ENCODE data around the gene CTIF. TPM values are rescaled to one million over a fixed set of nuclear protein-coding genes. Genes with fewer than 3 reads are reported as not detected.
"Not testable (repeated sequence)": the region's sequence is repeated elsewhere in the genome, so short reads cannot be mapped to it uniquely, and the experiment has no call there.

CTIF gene
- total and polyA plus RNA-seq, 4 donors, result 12.2 to 45.7 (median 32.6) TPM

DNA sequence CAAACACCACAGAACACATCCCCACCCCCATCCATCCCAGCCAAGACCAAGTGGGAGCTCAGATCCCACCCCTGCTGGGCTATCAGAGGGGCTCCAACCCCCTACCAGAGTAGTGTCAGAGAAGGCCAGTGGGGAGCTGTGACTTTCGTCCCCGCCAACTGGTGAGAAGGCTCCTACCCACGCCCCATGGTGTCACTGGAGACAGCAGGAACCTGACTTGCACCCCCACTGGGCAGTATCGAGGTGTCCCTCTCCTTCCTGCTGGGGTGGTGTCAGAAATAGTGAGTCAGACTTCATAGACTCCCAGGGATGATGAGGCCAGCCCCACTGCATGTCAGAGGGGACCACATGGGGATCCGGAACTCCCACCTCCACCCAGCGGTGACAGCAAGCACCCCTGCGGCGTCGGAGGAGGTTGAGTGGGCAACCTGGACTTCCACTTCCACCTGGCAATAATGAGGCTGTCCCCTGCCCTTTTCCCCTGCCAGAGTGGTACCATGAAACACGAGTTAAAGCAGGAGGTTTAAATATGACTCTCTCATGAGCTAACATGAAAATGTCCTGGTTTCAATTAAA is 106.7 kb downstream of the CTIF start:
- TF ChIP-seq, protein P1, sequence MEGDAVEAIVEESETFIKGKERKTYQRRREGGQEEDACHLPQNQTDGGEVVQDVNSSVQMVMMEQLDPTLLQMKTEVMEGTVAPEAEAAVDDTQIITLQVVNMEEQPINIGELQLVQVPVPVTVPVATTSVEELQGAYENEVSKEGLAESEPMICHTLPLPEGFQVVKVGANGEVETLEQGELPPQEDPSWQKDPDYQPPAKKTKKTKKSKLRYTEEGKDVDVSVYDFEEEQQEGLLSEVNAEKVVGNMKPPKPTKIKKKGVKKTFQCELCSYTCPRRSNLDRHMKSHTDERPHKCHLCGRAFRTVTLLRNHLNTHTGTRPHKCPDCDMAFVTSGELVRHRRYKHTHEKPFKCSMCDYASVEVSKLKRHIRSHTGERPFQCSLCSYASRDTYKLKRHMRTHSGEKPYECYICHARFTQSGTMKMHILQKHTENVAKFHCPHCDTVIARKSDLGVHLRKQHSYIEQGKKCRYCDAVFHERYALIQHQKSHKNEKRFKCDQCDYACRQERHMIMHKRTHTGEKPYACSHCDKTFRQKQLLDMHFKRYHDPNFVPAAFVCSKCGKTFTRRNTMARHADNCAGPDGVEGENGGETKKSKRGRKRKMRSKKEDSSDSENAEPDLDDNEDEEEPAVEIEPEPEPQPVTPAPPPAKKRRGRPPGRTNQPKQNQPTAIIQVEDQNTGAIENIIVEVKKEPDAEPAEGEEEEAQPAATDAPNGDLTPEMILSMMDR (IDR thresholded peaks at IDR 0.05; ENCODE audit: control extremely low read depth, extremely low read depth), result no peak
- no peak for DNase-seq
- ATAC-seq (ENCODE audit: insufficient read depth, low FRiP score), result no peak
- no peak overlapping the region for H3K27ac ChIP-seq (ENCODE audit: low read depth in 1 of 2, low read length in 1 of 2)
- H3K4me1 ChIP-seq (ENCODE audit: control insufficient read depth in 5 of 5, insufficient read depth in 5 of 5, low read length in 5 of 5), result no peaks in the 10 kb centered on the region
- H3K9me3 ChIP-seq (ENCODE audit: control insufficient read depth in 4 of 4, insufficient read depth in 3 of 4, low read length in 3 of 4), result no peaks in the 10 kb centered on the region
- no peak overlapping the region for H3K9ac ChIP-seq (ENCODE audit: insufficient read depth in 1 of 2, low read length in 2 of 2)
- no peaks in the 10 kb centered on the region for H3K27me3 ChIP-seq (ENCODE audit: control insufficient read depth in 3 of 3, insufficient read depth in 3 of 3, low read length in 2 of 3)
- 89 to 92% methylated on average over 10 of the region's 10 CpGs for WGBS, 2 donors
- no peak overlapping the region for H3K4me3 ChIP-seq
- peaks cover 0 to 2% (median 0%) of the 10 kb centered on the region in 4 donors for H3K36me3 ChIP-seq (ENCODE audit: control insufficient read depth in 4 of 4, insufficient read depth in 4 of 4, low read length in 4 of 4)

DNA sequence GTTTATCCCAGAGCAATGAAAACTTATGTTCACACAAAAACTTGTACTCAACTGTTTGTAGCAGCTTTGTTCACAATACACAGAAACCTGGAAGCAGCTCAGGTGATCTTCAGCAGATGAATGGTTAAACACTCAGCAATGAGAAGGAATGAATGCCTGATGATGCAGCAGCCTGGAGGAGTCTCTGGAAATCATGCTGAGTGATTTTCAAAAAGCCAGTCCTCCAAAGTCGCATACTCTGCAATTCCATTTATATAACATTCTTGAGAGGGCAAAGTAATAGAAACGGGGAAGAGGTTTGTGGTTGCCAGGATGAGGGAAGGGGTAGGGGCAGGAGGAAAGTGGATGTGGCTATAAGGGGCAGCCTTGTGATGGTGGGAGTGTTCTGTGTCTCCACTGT is 108.1 kb downstream of the CTIF start:
- DNase-seq (no peak), ATAC-seq (ENCODE audit: insufficient read depth, low FRiP score) (no peak)
- 51 to 63% methylated on average over 2 of the region's 2 CpGs for WGBS, 2 donors

DNA sequence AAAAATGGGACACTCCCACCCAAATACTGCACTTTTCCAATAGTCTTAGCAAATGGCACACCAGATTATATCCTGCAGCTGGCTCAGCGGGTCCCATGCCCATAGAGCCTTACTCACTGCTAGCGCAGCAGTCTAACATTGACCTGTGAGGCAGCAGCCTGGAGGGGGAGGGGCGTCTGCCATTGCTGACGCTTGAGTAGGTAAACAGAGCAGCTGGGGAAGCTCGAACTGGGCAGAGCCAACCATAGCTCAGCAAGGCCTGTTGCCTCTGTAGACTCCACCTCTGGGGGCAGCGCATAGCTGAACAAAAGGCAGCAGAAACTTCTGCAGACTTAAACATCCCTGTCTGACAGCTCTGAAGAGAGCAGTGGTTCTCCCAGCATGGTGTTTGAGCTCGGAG is 110.4 kb downstream of the CTIF start:
- no peaks in the 10 kb centered on the region for H3K27me3 ChIP-seq (ENCODE audit: control insufficient read depth in 3 of 3, insufficient read depth in 3 of 3, low read length in 2 of 3)
- no peak overlapping the region for H3K4me3 ChIP-seq
- DNase-seq (peak; percentile 46 to 62 (median 62)), ATAC-seq (ENCODE audit: insufficient read depth, low FRiP score) (no peak)
- TF ChIP-seq, protein P1 (IDR thresholded peaks at IDR 0.05; ENCODE audit: control extremely low read depth, extremely low read depth), result no peak
- peaks cover 0 to 2% (median 0%) of the 10 kb centered on the region in 4 donors for H3K36me3 ChIP-seq (ENCODE audit: control insufficient read depth in 4 of 4, insufficient read depth in 4 of 4, low read length in 4 of 4)
- H3K9me3 ChIP-seq (ENCODE audit: control insufficient read depth in 4 of 4, insufficient read depth in 3 of 4, low read length in 3 of 4), result no peaks in the 10 kb centered on the region
- no peak overlapping the region for H3K9ac ChIP-seq (ENCODE audit: insufficient read depth in 1 of 2, low read length in 2 of 2)
- no peaks in the 10 kb centered on the region for H3K4me1 ChIP-seq (ENCODE audit: control insufficient read depth in 5 of 5, insufficient read depth in 5 of 5, low read length in 5 of 5)
- no peak overlapping the region for H3K27ac ChIP-seq (ENCODE audit: low read depth in 1 of 2, low read length in 1 of 2)
- WGBS, 2 donors, result 82 to 91% methylated on average over 7 of the region's 7 CpGs

More for the DNA sequence above, 108.1 kb downstream of the CTIF start:
- no peaks in the 10 kb centered on the region for H3K9me3 ChIP-seq (ENCODE audit: control insufficient read depth in 4 of 4, insufficient read depth in 3 of 4, low read length in 3 of 4)
- H3K9ac ChIP-seq (ENCODE audit: insufficient read depth in 1 of 2, low read length in 2 of 2), result no peak overlapping the region
- no peaks in the 10 kb centered on the region for H3K27me3 ChIP-seq (ENCODE audit: control insufficient read depth in 3 of 3, insufficient read depth in 3 of 3, low read length in 2 of 3)
- H3K4me3 ChIP-seq, result no peak overlapping the region
- peaks cover 0 to 2% (median 0%) of the 10 kb centered on the region in 4 donors for H3K36me3 ChIP-seq (ENCODE audit: control insufficient read depth in 4 of 4, insufficient read depth in 4 of 4, low read length in 4 of 4)
- no peaks in the 10 kb centered on the region for H3K4me1 ChIP-seq (ENCODE audit: control insufficient read depth in 5 of 5, insufficient read depth in 5 of 5, low read length in 5 of 5)
- H3K27ac ChIP-seq (ENCODE audit: low read depth in 1 of 2, low read length in 1 of 2), result no peak overlapping the region
- TF ChIP-seq, protein P1 (IDR thresholded peaks at IDR 0.05; ENCODE audit: control extremely low read depth, extremely low read depth), result no peak

DNA sequence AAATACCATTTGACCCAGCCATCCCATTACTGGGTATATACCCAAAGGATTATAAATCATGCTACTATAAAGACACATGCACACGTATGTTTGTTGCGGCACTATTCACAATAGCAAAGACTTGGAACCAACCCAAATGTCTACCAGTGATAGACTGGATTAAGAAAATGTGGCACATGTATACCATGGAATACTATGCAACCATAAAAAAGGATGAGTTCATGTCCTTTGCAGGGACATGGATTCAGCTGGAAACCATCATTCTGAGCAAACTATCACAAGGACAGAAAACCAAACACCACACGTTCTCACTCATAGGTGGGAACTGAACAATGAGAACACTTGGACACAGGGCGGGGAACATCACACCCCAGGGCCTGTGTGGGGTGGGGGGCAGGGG is 115.8 kb downstream of the CTIF start:
- not testable (repeated sequence) for H3K9ac ChIP-seq (ENCODE audit: insufficient read depth in 1 of 2, low read length in 2 of 2); ATAC-seq (ENCODE audit: insufficient read depth, low FRiP score); H3K4me3 ChIP-seq; H3K36me3 ChIP-seq (ENCODE audit: control insufficient read depth in 4 of 4, insufficient read depth in 4 of 4, low read length in 4 of 4); H3K9me3 ChIP-seq (ENCODE audit: control insufficient read depth in 4 of 4, insufficient read depth in 3 of 4, low read length in 3 of 4); H3K27me3 ChIP-seq (ENCODE audit: control insufficient read depth in 3 of 3, insufficient read depth in 3 of 3, low read length in 2 of 3); H3K27ac ChIP-seq (ENCODE audit: low read depth in 1 of 2, low read length in 1 of 2); DNase-seq
- peaks cover 0 to 14% (median 0%) of the 10 kb centered on the region in 5 donors for H3K4me1 ChIP-seq (ENCODE audit: control insufficient read depth in 5 of 5, insufficient read depth in 5 of 5, low read length in 5 of 5)
- WGBS, 2 donors, result 84 to 85% methylated on average over 4 of the region's 4 CpGs
